Measurements from ENCODE around the gene SYT7. TPM values are rescaled to one million over a fixed set of nuclear protein-coding genes. Genes with fewer than 3 reads are reported as not detected.

SYT7 gene
- total RNA-seq, 2 donors from 2014 or later = 8.6 to 12.2 TPM

DNA sequence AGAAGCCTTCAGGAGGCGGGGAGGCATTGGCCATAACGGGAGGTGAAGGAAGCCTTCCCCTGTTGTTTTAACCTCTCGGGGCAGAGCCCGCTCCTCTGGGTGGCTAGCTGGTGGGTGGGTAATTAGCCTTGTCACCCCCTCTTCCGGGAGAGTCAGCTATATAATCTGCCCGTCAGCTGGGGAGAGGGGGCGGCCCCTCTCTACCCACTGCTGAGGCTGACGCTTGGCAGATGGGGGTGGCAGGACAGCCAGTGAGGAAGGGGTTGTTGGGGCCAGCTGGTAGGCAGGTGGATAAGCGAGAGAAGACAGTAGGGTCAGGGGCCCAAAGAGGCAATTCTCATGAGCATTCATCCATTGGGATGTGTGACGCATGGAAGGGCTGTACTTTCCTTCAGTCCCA is 33.0 kb upstream of the SYT7 start:
- ATAC-seq (no peak), DNase-seq (no peak)
- no peaks in the 10 kb centered on the region for H3K9me3 ChIP-seq
- no peak overlapping the region for H3K27ac ChIP-seq
- no peaks in the 10 kb centered on the region for H3K4me1 ChIP-seq
- TF ChIP-seq POLR2A (IDR thresholded peaks at IDR 0.05) = no peak
- TF ChIP-seq, protein P1, sequence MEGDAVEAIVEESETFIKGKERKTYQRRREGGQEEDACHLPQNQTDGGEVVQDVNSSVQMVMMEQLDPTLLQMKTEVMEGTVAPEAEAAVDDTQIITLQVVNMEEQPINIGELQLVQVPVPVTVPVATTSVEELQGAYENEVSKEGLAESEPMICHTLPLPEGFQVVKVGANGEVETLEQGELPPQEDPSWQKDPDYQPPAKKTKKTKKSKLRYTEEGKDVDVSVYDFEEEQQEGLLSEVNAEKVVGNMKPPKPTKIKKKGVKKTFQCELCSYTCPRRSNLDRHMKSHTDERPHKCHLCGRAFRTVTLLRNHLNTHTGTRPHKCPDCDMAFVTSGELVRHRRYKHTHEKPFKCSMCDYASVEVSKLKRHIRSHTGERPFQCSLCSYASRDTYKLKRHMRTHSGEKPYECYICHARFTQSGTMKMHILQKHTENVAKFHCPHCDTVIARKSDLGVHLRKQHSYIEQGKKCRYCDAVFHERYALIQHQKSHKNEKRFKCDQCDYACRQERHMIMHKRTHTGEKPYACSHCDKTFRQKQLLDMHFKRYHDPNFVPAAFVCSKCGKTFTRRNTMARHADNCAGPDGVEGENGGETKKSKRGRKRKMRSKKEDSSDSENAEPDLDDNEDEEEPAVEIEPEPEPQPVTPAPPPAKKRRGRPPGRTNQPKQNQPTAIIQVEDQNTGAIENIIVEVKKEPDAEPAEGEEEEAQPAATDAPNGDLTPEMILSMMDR (IDR thresholded peaks at IDR 0.05) = no peak
- H3K36me3 ChIP-seq (replicated peaks in 1 of 2; ENCODE audit: insufficient read depth in 1 of 2, low read depth in 2 of 2) = no peaks in the 10 kb centered on the region
- no peaks in the 10 kb centered on the region for H3K27me3 ChIP-seq
- WGBS, 2 donors = 57 to 62% methylated on average over 8 to 9 of the region's 10 CpGs
- H3K4me3 ChIP-seq = no peak overlapping the region
- intact Hi-C loops (cut with DNase I) = no loop called here

DNA sequence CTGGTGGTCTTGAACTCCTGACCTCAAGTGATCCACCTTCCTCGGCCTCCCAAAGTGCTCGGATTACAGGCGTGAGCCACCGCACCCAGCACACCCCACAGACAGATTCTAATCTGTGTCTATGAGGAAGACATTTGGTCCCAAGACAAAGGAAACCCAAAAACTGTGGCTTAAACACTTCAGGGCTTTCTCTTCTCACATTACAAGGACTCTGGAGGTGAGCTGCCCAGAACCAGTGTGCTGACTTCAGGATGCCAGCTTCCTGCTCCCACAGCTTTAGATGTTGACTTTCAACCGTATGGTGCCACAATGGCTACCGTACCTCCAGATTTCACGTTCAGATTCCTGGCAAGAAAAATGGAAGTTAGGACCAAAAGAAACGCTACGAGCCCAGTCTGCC is 32.2 kb upstream of the SYT7 start:
- DNase-seq = no peak
- Histone ChIP-seq H3K36me3 (replicated peaks in 1 of 2; ENCODE audit: insufficient read depth in 1 of 2, low read depth in 2 of 2) (no peaks in the 10 kb centered on the region), H3K27ac (no peak overlapping the region), H3K9me3 (no peaks in the 10 kb centered on the region), H3K27me3 (no peaks in the 10 kb centered on the region), H3K4me3 (no peak overlapping the region), H3K4me1 (no peaks in the 10 kb centered on the region)
- intact Hi-C loops (cut with DNase I) = no loop called here
- no peak for ATAC-seq
- no peak for TF ChIP-seq POLR2A (IDR thresholded peaks at IDR 0.05)
- TF ChIP-seq, protein P1 (IDR thresholded peaks at IDR 0.05) = no peak
- 70 to 71% methylated on average over 9 of the region's 9 CpGs for WGBS, 2 donors

DNA sequence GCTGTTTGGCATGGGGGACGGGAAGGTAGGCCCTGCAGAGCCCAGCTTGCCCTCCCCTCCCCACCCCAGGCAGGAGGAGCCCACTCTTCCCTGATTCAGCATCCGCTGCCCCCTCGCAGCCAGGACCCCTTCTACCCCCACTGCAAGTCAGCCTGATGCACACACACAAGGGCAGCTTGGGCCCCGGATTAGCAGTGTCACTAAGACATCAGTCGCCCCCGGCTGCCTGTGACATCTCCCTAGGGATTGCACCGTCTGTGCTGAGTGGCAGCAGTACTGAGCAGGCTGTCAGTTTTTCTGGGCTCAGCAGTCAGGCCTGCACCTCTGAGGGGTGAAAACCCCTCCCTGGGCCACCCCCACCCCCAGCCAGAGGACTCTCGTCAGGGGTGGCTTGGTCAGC is 30.4 kb upstream of the SYT7 start:
- Histone ChIP-seq H3K27ac (no peak overlapping the region), H3K27me3 (no peaks in the 10 kb centered on the region), H3K36me3 (replicated peaks in 1 of 2; ENCODE audit: insufficient read depth in 1 of 2, low read depth in 2 of 2) (no peaks in the 10 kb centered on the region), H3K9me3 (no peaks in the 10 kb centered on the region), H3K4me3 (no peak overlapping the region), H3K4me1 (no peaks in the 10 kb centered on the region)
- intact Hi-C loops (cut with DNase I) = no loop called here
- WGBS, 2 donors = 69 to 71% methylated on average over 1 to 5 of the region's 8 CpGs
- ATAC-seq = no peak
- no peak for TF ChIP-seq POLR2A (IDR thresholded peaks at IDR 0.05)
- TF ChIP-seq, protein P1 (IDR thresholded peaks at IDR 0.05) = no peak
- no peak for DNase-seq

DNA sequence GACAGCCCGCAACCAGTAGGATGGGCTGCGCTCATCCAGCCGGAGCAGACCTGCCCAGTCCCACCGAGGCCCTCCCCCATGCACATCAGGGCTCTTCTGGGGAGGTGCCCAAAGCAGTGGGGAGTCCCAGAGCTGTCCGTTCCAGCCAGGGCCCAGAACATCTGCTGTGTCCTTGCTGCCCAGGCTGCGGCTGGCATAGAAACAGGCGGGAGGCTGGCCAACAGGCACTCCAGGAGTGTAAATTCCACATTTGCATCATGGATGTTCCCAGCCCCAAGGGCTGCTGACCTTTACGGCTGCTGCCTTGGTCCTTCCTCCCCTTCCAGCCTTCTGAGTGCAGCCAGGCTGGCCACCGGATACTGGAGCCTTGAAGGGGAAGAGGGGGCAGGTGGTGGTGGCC is 30.0 kb upstream of the SYT7 start:
- TF ChIP-seq POLR2A (IDR thresholded peaks at IDR 0.05) = no peak
- TF ChIP-seq, protein P1 (IDR thresholded peaks at IDR 0.05) = no peak
- DNase-seq (peak in 2 of 4 donors; percentile 27 to 37), ATAC-seq (no peak)
- no peaks in the 10 kb centered on the region for H3K4me1 ChIP-seq
- H3K9me3 ChIP-seq = no peaks in the 10 kb centered on the region
- no peaks in the 10 kb centered on the region for H3K36me3 ChIP-seq (replicated peaks in 1 of 2; ENCODE audit: insufficient read depth in 1 of 2, low read depth in 2 of 2)
- no peak overlapping the region for H3K4me3 ChIP-seq
- H3K27me3 ChIP-seq = no peaks in the 10 kb centered on the region
- H3K27ac ChIP-seq = no peak overlapping the region
- 78 to 80% methylated on average over 1 to 8 of the region's 9 CpGs for WGBS, 2 donors
- intact Hi-C loops (cut with DNase I) = no loop called here

DNA sequence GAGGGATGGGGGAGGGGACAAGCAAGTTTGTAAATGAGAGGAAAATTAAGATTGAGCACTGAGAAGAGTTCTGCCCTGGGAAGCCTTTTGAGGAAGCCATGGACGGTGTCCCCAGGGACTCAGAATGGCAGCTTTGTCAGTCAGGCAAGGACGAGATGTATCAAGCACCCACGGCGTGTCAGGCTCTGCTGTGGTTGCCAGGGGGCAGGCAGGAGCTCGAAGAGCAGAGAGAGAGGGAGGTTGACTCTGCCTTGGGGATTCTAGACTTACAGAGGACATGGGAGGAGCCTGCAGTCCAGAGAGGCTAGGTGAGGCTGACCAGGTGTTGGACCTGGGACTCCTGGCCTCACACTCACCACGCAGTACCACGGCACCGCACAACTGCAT is 29.1 kb upstream of the SYT7 start:
- WGBS, 2 donors = 21 to 24% methylated on average over 5 to 8 of the region's 8 CpGs
- intact Hi-C loops (cut with DNase I) = no loop called here
- Histone ChIP-seq H3K27ac (no peak overlapping the region), H3K27me3 (no peaks in the 10 kb centered on the region), H3K4me1 (no peaks in the 10 kb centered on the region), H3K4me3 (no peak overlapping the region), H3K9me3 (no peaks in the 10 kb centered on the region), H3K36me3 (replicated peaks in 1 of 2; ENCODE audit: insufficient read depth in 1 of 2, low read depth in 2 of 2) (no peaks in the 10 kb centered on the region)
- DNase-seq = peak in 3 of 4 donors; percentile 54 to 57 (median 54)
- no peak for TF ChIP-seq POLR2A (IDR thresholded peaks at IDR 0.05)
- TF ChIP-seq, protein P1 (IDR thresholded peaks at IDR 0.05) = peak in 4 of 7 experiments; percentile 32 to 49 (median 40)
- peak; percentile 65 for ATAC-seq
